GM04504 (cell line): ENCODE results near the gene SPARC.

Experiments
- DNase-seq: peaks from one replicate; pipeline ENCODE4 v3.0.0-alpha.2; 2012; ENCODE audit warnings: low read depth

SPARC gene

DNA sequence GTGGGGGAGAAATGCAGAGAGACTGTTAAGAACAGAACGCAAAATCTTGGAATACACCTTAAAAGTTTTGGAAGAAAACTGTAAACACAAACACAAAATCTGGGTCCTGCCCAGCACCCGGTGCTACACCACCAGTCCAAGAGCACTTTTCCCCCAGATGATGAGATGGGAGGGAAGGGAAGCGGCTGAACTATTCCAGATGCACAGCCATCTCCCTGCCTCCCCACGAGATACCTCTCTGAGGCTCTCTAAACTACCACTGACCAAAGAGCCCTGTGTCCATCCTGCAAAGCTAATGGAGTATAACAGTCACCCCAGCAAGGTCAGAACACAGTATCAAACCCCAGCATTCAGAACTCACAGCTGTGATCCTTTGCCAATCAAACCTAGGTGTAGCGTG lies 8.0 kb downstream of the SPARC start:
- DNase-seq: no peak

DNA sequence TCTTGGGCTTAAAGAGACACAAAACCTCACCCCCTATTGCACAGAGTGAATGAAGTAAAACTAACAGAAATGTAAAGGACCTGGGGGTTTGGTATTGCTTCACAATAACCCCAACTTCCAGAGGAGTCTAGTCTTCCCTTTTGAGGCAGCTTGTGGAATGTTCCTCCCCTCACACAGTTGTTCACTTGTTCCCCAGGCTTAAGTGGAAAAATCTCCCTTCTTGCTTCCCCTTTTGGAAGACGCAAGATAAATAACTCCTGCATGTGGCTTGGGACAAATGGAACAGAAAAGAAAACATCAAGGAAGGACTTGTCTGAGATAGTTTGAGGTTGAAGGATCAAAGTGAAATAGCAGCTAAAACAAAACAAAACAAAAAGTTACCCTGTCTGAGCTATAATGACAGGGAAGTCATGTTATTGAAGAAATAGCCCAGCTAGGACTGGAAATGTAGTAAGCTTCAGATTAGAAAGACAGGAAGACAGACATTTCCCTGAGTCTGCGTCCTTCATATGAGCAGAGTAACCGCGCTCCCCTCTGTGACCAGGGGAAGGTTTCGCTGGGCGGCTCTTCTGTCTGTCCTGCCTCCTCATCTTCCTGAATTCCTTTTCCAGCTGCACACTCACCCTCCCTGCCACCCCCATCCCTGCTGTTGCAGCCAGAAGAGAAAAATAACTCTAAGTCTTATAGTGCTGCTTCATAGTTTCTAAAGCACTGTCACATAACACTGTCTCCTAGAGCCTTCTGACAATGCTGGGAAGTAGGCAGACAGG lies 8.8 kb downstream of the SPARC start:
- DNase-seq: no peak

GRCh38 chr5:151676719-151677118 lies 10.0 kb downstream of the SPARC start:
- DNase-seq: no peak

DNA sequence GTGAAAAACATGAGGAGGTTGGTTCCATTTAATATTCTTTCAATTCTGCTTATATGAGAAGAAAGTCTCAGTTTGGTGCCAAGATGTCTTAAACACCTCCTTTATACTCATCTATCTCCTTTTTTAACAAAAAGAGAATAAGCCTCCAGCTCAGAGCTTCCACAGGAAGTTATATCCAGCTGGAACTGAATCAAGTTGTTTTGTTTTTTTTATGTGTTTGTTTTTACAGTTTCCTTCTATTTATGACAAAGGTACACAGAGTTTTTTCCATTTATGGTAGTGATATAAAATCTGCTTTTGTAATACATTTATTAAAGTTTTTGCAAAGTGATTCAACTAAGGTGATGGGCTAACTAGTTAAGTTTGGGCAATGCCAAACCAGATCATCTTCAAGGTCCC lies 10.4 kb downstream of the SPARC start:
- no peak for DNase-seq

GRCh38 chr5:151675611-151676313 lies 11.0 kb downstream of the SPARC start:
- no peak for DNase-seq

GRCh38 chr5:151674626-151675610 lies 11.8 kb downstream of the SPARC start:
- DNase-seq: no peak

GRCh38 chr5:151673421-151673820 lies 13.3 kb downstream of the SPARC start:
- DNase-seq: no peak

DNA sequence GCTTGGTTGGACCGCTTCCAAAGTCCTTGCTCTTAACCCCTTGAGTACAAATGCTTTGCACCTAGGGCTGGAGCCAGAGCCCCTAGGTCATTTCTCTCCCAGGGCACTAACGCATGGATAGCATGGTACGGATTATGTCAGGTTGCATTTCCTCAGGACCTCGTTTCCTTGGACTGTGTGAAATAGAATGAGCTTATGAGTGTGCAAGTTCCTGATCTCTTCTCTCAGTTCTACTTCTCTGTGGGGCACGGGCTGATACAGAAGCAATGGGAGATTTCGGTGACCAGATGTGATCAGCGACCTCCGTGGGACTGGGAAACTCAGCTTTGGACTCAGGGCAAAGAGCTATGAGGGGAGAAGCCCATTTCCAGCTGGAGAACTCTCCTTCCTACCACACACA lies 14.2 kb downstream of the SPARC start:
- no peak for DNase-seq

DNA sequence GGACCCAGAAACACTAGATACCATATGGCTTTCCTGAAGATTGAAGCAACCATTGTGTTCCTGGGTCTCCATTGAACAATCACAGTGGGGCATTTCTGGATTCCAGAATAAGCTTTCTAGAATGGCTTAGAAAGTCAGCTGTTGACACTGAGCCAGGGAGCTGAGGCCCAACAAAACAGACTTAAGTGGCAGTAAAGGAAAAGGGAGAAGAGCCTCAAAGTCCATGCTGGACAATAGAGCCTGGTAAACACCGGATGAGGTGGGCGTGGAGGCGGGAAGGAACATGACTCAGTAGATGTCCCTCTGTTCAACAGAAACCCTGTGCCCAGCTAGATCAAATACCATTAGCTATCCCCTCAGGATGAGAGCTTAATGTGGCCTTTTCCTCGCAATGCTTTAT lies 14.8 kb downstream of the SPARC start:
- no peak for DNase-seq

DNA sequence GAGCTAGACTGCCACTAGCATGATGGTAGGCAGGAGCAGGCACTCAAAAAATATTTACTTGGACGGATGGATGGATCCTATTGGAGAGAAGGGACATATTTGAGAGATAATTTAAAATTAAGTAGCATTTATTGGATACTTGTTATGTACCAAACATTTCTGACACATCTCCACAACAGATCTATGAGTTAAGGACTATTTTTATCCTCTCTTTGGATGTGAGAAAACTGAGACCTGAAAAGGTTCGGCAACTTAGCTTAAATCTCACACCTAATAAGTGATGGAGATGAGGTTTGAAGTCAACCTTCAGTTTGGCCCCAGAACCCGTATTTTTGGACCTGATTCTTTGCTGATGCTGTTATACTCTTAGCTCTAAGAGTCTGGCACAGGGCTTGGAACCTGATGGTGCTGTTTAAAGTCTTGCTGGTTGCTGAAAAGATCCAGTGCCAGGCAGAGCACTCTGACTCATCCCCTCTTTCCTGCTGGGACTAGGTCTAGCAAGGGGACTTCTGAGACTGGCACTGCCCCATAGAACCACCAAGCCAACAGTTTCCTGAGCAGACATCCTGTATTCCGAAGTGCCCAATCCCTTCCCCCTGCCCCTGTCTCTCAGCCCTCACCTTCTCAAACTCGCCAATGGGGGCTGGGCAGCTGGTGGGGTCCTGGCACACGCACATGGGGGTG lies 15.6 kb downstream of the SPARC start:
- DNase-seq: no peak

DNA sequence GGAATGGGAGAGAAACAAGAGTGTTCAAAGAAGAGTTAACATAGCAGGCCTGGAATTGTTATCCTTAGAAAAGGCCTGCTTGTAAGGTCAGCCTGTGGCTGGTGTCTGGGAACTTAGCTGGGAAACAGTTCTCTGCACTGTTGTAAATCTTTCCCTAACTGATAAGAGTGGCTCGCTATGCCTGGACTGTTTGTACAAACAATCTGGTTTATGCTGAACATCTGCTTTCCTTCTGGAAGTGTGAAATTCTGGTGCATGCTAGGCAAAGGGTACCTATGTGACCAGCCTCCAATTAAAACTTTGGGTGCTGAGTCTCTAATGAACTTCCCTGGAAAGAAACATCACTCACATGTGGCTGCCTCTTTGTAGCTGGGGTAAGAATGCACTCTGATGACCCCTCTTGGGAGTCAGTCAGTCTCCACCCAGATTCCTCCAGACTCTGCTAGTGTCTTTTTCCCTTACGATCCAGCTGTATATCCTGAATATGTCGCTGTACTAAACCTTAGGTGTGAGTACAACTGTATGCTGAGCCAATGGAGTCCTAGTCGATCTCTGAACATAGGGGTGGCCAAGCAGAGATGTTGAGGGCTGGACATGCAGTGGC lies 16.5 kb downstream of the SPARC start:
- no peak for DNase-seq

- DNase-seq: no peak
Measured at GRCh38 chr5:151667083-151667482, 19.6 kb downstream of the SPARC start.

DNA sequence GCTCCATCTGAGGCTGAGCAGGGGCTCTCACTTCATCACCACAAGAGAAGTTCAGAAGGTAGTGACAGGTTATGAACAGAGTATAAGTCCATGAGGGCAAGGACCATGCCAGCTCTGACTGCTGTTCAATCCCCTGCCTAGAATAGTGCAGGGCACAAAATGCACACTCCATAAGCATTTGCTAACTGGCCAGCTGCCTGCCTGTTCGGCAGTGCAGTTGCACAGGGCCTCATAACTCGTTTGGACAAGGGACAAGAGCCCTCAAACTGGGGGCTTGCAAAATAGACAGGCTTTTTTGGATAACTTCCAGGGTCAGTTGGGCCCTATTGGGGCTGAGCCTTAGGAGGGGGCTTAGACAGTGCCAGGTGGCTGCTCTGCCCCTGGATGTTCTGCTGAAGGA lies 21.1 kb downstream of the SPARC start:
- DNase-seq: no peak

- DNase-seq: no peak
Measured at GRCh38 chr5:151664694-151665585, 21.8 kb downstream of the SPARC start.

GRCh38 chr5:151663617-151664293 lies 23.0 kb downstream of the SPARC start:
- DNase-seq: no peak

DNA sequence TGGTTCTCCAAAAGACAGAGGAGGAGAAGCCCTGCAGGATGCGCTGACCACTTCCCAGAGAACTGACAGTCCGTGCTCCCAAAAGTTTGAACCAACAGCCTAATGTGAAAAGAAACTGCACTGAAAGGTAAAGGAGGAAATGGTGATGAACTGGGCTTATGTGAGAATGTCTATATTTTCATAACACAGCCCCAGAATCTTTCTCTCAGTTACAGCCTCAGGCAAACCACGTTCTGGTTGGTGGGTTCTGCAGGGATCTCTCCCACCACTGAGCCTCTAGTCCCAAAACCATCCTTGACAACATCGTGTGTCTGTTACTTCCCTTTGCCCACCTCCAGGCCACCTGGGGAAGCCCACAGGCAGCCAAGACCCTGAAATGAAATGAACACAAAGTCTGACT lies 23.9 kb downstream of the SPARC start:
- no peak for DNase-seq

DNA sequence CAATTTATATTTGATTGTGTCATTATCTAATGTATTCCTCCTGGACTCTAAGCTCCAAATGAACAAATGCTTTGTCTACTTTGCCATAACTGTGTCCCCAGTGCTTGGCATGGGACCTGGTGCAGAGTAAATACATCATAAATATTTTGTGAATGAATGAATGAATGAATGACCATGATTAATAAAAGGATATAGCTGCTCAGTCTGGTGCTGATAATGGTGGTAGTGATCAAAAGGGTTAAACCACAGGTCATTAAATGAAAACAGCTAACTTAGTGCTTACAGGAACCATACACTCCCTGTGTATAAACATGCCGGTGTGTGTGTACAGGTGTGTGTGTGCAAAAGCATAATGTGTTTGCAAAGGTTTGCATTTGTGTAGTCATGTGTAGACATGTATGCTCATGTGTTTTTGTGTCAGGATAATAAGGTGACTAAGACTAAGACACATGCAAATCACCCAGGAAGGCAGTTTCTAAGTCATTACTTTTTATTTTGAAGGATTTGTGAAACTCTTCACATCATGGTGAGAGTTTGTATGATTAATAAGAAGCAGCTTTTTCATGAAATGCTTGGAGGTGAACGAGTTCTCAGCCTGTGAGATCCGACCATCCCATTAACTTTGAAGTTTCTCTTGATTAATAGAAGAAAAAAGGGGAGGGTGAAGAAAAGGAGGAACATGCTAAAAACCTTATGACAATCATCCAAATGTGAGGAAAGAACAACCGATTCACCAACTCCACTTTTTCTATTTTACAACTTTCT lies 24.6 kb downstream of the SPARC start:
- DNase-seq: no peak

DNA sequence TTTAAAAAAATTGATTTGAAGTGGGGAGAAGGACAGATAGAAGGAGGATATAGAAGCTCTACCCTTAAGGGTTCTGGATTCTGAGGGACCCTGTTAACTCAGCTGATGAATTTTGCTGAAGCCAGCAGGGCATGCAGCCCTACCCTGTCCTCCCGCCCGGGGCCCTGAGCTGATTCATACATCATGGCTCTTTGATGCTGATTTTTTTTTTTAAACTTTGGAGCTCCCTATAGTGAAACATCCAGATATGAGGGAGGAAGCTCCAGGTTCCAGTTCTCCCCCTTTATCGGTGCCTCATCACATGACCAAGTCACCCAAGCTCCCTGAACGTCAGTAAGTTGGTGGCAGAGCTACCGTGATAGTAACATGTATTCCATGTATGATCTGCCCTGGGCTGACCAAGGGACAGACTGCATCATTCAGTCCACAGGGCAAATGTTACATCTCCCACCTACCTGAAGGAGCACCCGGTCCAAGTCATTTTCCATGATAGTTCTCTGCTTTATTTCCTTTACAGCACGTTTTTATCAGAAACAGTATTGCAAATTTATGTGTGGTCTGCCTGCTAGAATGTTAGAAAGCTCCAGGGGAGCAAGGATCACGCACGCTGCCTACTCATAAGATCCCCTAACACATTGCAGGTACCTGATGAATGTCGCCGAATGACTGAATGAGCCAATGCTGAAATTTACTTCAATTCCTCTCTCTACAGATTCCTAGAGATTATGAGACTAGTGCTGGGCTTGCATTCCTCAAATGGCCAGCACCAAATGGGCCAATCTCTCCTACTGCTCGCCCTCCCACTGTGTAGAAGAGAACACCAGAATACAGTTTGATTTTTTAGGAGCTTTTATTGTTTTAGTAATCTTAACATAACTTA lies 25.9 kb downstream of the SPARC start:
- no peak for DNase-seq
